Keratinocyte (primary cell): Measurements from ENCODE around the gene SH3BGRL3. TPM values are rescaled to one million over a fixed set of nuclear protein-coding genes. Genes with fewer than 3 reads are reported as not detected.

Experiments
- DNase-seq: peaks from one replicate; pipeline ENCODE4 v3.0.0-alpha.2; 2011; ENCODE audit warnings: low read depth, missing footprints, low spot score
- FAIRE-seq: peaks from 2 replicates; lab custom pipeline; 2011; peaks lifted over from hg19 to GRCh38; lab: Jason Lieb, UNC
- H2AFZ ChIP-seq: 2 replicates; pipeline ENCODE4 v1.6.0; 2012; ENCODE audit warnings: low read length, control low read depth, inconsistent platforms; ENCODE audit not compliant: control insufficient read depth
- H3K27ac ChIP-seq: 2 replicates; pipeline ENCODE4 v1.5.1; 2011; ENCODE audit warnings: low read length; ENCODE audit not compliant: control insufficient read depth, insufficient read depth
- H3K27me3 ChIP-seq: 3 replicates; pipeline ENCODE4 v1.6.0; 2011; ENCODE audit warnings: low read length; ENCODE audit not compliant: control insufficient read depth, insufficient read depth; ENCODE audit errors: extremely low read depth
- H3K36me3 ChIP-seq, 2 experiments: 2 replicates in 1 of 2; 3 replicates in 1 of 2; pipeline ENCODE4 v1.5.1; 2011; ENCODE audit warnings: low read length in 2 of 2, mild to moderate bottlenecking in 1 of 2; ENCODE audit not compliant: control insufficient read depth in 2 of 2, insufficient read depth in 2 of 2; ENCODE audit errors: extremely low read depth in 1 of 2
- H3K4me1 ChIP-seq: 3 replicates; pipeline ENCODE4 v1.5.1; 2011; ENCODE audit warnings: low read length; ENCODE audit not compliant: control insufficient read depth, insufficient read depth; ENCODE audit errors: extremely low read depth
- H3K4me2 ChIP-seq: 3 replicates; pipeline ENCODE4 v1.6.0; 2011; ENCODE audit warnings: low read depth, low read length; ENCODE audit not compliant: control insufficient read depth, insufficient read depth; ENCODE audit errors: extremely low read depth
- H3K4me3 ChIP-seq, 3 experiments: fragments of 200-600 bp in 1 of 3; sonication (generic) in 1 of 3; 2 replicates in 2 of 3; 3 replicates in 1 of 3; pipeline ENCODE4 v1.5.1; 2011 to 2016; ENCODE audit warnings: low read length in 3 of 3, mild to moderate bottlenecking in 3 of 3, control low read depth in 2 of 3, inconsistent platforms in 1 of 3, low read depth in 1 of 3, mixed read lengths in 1 of 3, mixed run types in 1 of 3, moderate library complexity in 1 of 3; ENCODE audit not compliant: control insufficient read depth in 2 of 3, insufficient read depth in 2 of 3; ENCODE audit errors: extremely low read depth in 1 of 3
- H3K79me2 ChIP-seq: 2 replicates; pipeline ENCODE4 v1.6.0; 2012; ENCODE audit warnings: low read length; ENCODE audit not compliant: control insufficient read depth, insufficient read depth
- H3K9ac ChIP-seq: 3 replicates; pipeline ENCODE4 v1.6.0; 2011; ENCODE audit warnings: low read length; ENCODE audit not compliant: control insufficient read depth, insufficient read depth; ENCODE audit errors: extremely low read depth
- H3K9me1 ChIP-seq: 3 replicates; pipeline ENCODE4 v1.6.0; 2011; ENCODE audit warnings: low read length; ENCODE audit not compliant: control insufficient read depth, insufficient read depth; ENCODE audit errors: extremely low read depth
- H3K9me3 ChIP-seq: 2 replicates; pipeline ENCODE4 v1.5.1; 2012; ENCODE audit warnings: low read depth, low read length; ENCODE audit not compliant: control insufficient read depth
- H4K20me1 ChIP-seq: 3 replicates; pipeline ENCODE4 v1.6.0; 2011; ENCODE audit warnings: low read length; ENCODE audit not compliant: control insufficient read depth, insufficient read depth; ENCODE audit errors: extremely low read depth
- EZH2 ChIP-seq: IDR thresholded peaks from one replicate; pipeline ENCODE4 v1.6.1; 2012; ENCODE audit warnings: inconsistent platforms, mild to moderate bottlenecking, low read length, moderate library complexity
- dilution Hi-C: fragments of 300-500 bp; cut with MboI; formaldehyde crosslinking; loops from one replicate; pipeline ENCODE4 v1.7.0; 2020; ENCODE audit warnings: low sequenced_read_pairs; ENCODE audit not compliant: extremely low pct_ligation_motif_present
- polyA plus RNA-seq, 5 experiments: library from polyadenylated mRNA; depleted of rRNA in 3 of 5; stranded (reverse) in 3 of 5; stranded (forward) in 1 of 5; unstranded in 1 of 5; fragments of >200 nt; gene quantifications; 1 replicate in 1 of 5; 2 replicates in 3 of 5; 3 replicates in 1 of 5; pipeline versions ENCODE4 v1.2.1 to v1.2.3, GENCODE V29; 2011 to 2012; ENCODE audit warnings: missing spikeins in 2 of 5, low read depth in 1 of 5, low replicate concordance in 1 of 5
- TF ChIP-seq, protein P1 (sequence below), 3 experiments: IDR thresholded peaks in 1 of 3; conservative IDR thresholded peaks in 1 of 3; optimal IDR thresholded peaks in 1 of 3; 2 replicates in 2 of 3; 3 replicates in 1 of 3; pipeline versions ENCODE3 to v1.5.1; 2011; ENCODE audit warnings: low read length in 3 of 3, mild to moderate bottlenecking in 3 of 3, moderate library complexity in 2 of 3, control low read depth in 1 of 3, inconsistent platforms in 1 of 3; ENCODE audit not compliant: insufficient read depth in 2 of 3; ENCODE audit errors: extremely low read depth in 1 of 3

The SH3BGRL3 gene
- polyA plus RNA-seq, 1 donor (not counting 4 experiments of a cell fraction or from before 2014, with no cell fraction given), result 196 TPM

DNA sequence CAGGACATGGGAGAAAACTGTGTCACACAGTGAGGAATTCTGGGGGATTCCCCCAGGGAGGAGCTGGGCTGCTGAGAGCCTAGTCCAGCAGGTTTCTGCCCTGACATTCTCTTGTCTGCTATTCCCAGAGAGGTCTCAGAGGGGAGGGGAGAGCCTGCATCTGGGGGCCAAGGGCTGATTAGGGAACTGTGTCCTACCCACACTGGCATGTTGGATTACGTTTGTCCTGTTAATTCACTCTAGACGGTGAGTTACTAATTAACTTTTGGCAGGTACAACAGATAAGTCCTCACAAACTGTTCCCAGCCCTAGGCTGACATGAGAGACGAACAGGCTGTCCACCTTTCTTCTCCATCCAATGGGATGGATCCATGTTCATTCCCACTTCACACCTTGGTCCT is 2.6 kb upstream of the SH3BGRL3 start:
- TF ChIP-seq EZH2, result no peak
- TF ChIP-seq, protein P1, sequence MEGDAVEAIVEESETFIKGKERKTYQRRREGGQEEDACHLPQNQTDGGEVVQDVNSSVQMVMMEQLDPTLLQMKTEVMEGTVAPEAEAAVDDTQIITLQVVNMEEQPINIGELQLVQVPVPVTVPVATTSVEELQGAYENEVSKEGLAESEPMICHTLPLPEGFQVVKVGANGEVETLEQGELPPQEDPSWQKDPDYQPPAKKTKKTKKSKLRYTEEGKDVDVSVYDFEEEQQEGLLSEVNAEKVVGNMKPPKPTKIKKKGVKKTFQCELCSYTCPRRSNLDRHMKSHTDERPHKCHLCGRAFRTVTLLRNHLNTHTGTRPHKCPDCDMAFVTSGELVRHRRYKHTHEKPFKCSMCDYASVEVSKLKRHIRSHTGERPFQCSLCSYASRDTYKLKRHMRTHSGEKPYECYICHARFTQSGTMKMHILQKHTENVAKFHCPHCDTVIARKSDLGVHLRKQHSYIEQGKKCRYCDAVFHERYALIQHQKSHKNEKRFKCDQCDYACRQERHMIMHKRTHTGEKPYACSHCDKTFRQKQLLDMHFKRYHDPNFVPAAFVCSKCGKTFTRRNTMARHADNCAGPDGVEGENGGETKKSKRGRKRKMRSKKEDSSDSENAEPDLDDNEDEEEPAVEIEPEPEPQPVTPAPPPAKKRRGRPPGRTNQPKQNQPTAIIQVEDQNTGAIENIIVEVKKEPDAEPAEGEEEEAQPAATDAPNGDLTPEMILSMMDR (optimal IDR thresholded peaks at IDR 0.05 in 1 of 3, IDR thresholded peaks at IDR 0.05 in 1 of 3, conservative IDR thresholded peaks at IDR 0.05 in 1 of 3; ENCODE audit: extremely low read depth in 1 of 3, insufficient read depth in 2 of 3, low read length in 3 of 3), result no peak
- Histone ChIP-seq H3K4me2 (no peak overlapping the region), H3K4me1 (peaks cover 67% of the 10 kb centered on the region), H3K27me3 (no peaks in the 10 kb centered on the region), H3K9me3 (no peaks in the 10 kb centered on the region), H4K20me1 (peaks cover 6% of the 10 kb centered on the region), H3K27ac (peak overlapping the region; percentile 95), H3K9me1 (peaks cover 3% of the 10 kb centered on the region), H3K79me2 (peaks cover 19% of the 10 kb centered on the region), H3K36me3 (peaks cover 10 to 24% of the 10 kb centered on the region in 2 experiments), H2AFZ (no peak overlapping the region), H3K9ac (peak overlapping the region; percentile 77), H3K4me3 (no peak overlapping the region)
- DNase-seq (no peak), FAIRE-seq (no peak)
- dilution Hi-C loops, result no loop called here

GRCh38 chr1:26277719-26278118 is 2.2 kb upstream of the SH3BGRL3 start:
- Histone ChIP-seq H3K36me3 (peaks cover 12 to 26% of the 10 kb centered on the region in 2 experiments), H3K9ac (peak overlapping the region; percentile 77), H3K4me3 (no peak overlapping the region), H3K9me1 (peaks cover 3% of the 10 kb centered on the region), H4K20me1 (peaks cover 9% of the 10 kb centered on the region), H3K4me2 (peak overlapping the region; percentile 44), H3K27ac (peak overlapping the region; percentile 95), H3K4me1 (peaks cover 67% of the 10 kb centered on the region), H3K9me3 (no peaks in the 10 kb centered on the region), H3K79me2 (peaks cover 21% of the 10 kb centered on the region), H2AFZ (no peak overlapping the region), H3K27me3 (no peaks in the 10 kb centered on the region)
- dilution Hi-C loops, result no loop called here
- no peak for FAIRE-seq
- TF ChIP-seq, protein P1 (optimal IDR thresholded peaks at IDR 0.05 in 1 of 3, IDR thresholded peaks at IDR 0.05 in 1 of 3, conservative IDR thresholded peaks at IDR 0.05 in 1 of 3; ENCODE audit: extremely low read depth in 1 of 3, insufficient read depth in 2 of 3, low read length in 3 of 3), result no peak
- no peak for TF ChIP-seq EZH2
- no peak for DNase-seq
